DMS 273 treated with DMSO at 0.1 percent for 48 hours (cell line): ENCODE data around the gene LYRM7.
"Not testable (repeated sequence)": the region's sequence is repeated elsewhere in the genome, so short reads cannot be mapped to it uniquely, and the experiment has no call there.

Experiments
- DNase-seq: peaks from one replicate; lab custom pipeline; 2025; lab: John Stamatoyannopoulos, UW

LYRM7 gene

GRCh38 chr5:131221008-131221703 is 50.4 kb downstream of the LYRM7 start:
- DNase-seq = no peak

GRCh38 chr5:131221888-131222287 is 51.1 kb downstream of the LYRM7 start:
- DNase-seq = no peak

- DNase-seq = no peak
Measured at GRCh38 chr5:131222731-131223130, 52.0 kb downstream of the LYRM7 start.

GRCh38 chr5:131223751-131224386 is 53.1 kb downstream of the LYRM7 start:
- no peak for DNase-seq

- no peak for DNase-seq
Measured at GRCh38 chr5:131224387-131225201, 53.9 kb downstream of the LYRM7 start.

GRCh38 chr5:131225282-131225974 is 54.7 kb downstream of the LYRM7 start:
- DNase-seq = no peak

GRCh38 chr5:131226899-131227298 is 56.2 kb downstream of the LYRM7 start:
- no peak for DNase-seq

GRCh38 chr5:131228646-131229045 is 57.9 kb downstream of the LYRM7 start:
- no peak for DNase-seq

- no peak for DNase-seq
Measured at GRCh38 chr5:131229623-131230022, 58.9 kb downstream of the LYRM7 start.

GRCh38 chr5:131230406-131230805 is 59.7 kb downstream of the LYRM7 start:
- DNase-seq = no peak

- no peak for DNase-seq
Measured at GRCh38 chr5:131239686-131240085, 68.9 kb downstream of the LYRM7 start.

- DNase-seq = no peak
Measured at GRCh38 chr5:131242728-131243255, 72.0 kb downstream of the LYRM7 start.

GRCh38 chr5:131245312-131245711 is 74.6 kb downstream of the LYRM7 start:
- DNase-seq = no peak

GRCh38 chr5:131245948-131246347 is 75.2 kb downstream of the LYRM7 start:
- no peak for DNase-seq

GRCh38 chr5:131246504-131246903 is 75.8 kb downstream of the LYRM7 start:
- DNase-seq = no peak

GRCh38 chr5:131250751-131251475 is 80.2 kb downstream of the LYRM7 start:
- DNase-seq = no peak

- DNase-seq = no peak
Measured at GRCh38 chr5:131252824-131253171, 82.1 kb downstream of the LYRM7 start.

GRCh38 chr5:131254025-131254424 is 83.3 kb downstream of the LYRM7 start:
- DNase-seq = not testable (repeated sequence)

GRCh38 chr5:131254741-131255140 is 84.0 kb downstream of the LYRM7 start:
- DNase-seq = no peak
